GM13976 (cell line): ENCODE data around the gene L2HGDH.
A peak's percentile ranks its signal among the peaks of the same experiment; 100 is the strongest.

Experiments used
- DNase-seq: peaks from one replicate; pipeline ENCODE4 v3.0.0; 2012; ENCODE audit warnings: low spot score
- in situ Hi-C: fragments of 300-500 bp; cut with MboI; formaldehyde crosslinking; loops from one replicate; pipeline ENCODE4 v1.12.0; 2022; ENCODE audit warnings: low sequenced_read_pairs, mixed read lengths, inconsistent platforms; ENCODE audit not compliant: unreplicated experiment
- TF ChIP-seq, protein P1 (sequence below): IDR thresholded peaks from 2 replicates; pipeline ENCODE4 v1.5.1; 2012; ENCODE audit warnings: borderline replicate concordance, mild to moderate bottlenecking; ENCODE audit not compliant: insufficient read depth; ENCODE audit errors: extremely low read depth, missing control alignments, control extremely low read depth

L2HGDH gene

DNA sequence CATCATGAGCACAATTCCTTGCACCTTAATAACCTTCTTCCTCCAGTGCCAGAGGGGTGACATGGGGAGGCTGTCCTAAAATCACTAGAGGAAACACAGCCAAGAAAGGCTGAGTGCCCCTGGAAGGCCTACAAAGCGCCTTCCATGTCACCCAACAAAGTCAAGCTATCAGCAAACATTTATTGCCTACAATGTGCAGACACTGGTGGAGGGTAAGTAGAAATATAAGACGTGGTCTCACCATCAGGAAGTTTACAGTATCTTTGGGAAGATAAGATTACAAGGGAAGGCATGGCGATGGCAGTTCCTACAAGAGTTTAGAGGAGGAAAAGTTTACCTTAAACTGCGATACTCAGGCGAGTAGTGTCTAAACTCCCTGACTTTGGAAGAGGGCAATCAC, 28.0 kb upstream of the L2HGDH start:
- in situ Hi-C loops: no loop called here
- DNase-seq: no peak
- TF ChIP-seq, protein P1, sequence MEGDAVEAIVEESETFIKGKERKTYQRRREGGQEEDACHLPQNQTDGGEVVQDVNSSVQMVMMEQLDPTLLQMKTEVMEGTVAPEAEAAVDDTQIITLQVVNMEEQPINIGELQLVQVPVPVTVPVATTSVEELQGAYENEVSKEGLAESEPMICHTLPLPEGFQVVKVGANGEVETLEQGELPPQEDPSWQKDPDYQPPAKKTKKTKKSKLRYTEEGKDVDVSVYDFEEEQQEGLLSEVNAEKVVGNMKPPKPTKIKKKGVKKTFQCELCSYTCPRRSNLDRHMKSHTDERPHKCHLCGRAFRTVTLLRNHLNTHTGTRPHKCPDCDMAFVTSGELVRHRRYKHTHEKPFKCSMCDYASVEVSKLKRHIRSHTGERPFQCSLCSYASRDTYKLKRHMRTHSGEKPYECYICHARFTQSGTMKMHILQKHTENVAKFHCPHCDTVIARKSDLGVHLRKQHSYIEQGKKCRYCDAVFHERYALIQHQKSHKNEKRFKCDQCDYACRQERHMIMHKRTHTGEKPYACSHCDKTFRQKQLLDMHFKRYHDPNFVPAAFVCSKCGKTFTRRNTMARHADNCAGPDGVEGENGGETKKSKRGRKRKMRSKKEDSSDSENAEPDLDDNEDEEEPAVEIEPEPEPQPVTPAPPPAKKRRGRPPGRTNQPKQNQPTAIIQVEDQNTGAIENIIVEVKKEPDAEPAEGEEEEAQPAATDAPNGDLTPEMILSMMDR: no peak

DNA sequence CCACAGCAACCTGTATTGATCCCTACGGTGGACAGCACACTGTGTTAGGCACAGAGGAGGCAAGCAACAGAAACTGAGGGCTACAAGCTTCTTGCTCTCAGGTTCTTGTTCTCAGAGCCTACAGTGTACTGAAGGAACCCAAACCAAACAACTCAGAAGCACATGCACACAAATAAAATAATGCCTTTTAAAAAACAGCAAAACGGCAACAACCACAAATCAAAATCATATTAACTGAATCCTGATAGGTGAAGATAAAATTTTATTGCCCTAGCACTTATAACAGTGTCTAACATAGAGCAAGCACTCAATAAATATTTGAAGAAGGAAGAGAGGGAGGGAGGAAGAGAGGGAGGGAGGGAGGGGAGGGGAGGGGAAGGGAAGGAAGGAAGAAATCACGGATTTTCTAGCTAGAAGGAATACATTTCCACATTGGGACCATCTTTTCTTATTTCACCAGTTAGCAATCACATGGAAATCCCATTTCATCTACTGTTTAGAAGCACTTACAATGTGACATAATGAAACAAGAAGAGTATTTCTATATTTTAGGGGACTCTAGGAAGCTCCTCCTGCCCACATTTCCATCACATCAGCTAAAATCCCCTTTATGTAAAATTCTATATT, 27.3 kb upstream of the L2HGDH start:
- no peak for DNase-seq
- in situ Hi-C loops: no loop called here
- TF ChIP-seq, protein P1: no peak

DNA sequence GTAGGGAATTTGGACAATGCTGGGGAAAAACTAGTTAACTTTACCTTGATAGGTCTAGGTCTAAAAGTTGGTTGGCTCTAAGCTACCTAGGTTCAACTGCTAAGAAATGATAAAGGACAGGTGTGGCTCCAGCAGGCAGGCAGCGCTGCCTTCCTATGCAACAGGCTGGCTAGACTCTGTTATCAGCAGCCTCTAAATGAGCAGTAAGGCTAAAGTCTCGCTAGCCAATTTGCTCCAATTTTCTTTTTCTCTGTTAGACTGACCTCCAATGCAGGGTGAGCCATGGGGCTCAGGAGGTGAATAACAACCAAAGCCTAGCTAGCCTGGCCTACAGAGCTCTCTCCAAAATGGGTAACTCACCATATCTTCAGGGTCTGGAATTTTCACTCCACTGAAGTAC, 26.6 kb upstream of the L2HGDH start:
- no peak for DNase-seq
- in situ Hi-C loops: no loop called here
- TF ChIP-seq, protein P1: no peak

DNA sequence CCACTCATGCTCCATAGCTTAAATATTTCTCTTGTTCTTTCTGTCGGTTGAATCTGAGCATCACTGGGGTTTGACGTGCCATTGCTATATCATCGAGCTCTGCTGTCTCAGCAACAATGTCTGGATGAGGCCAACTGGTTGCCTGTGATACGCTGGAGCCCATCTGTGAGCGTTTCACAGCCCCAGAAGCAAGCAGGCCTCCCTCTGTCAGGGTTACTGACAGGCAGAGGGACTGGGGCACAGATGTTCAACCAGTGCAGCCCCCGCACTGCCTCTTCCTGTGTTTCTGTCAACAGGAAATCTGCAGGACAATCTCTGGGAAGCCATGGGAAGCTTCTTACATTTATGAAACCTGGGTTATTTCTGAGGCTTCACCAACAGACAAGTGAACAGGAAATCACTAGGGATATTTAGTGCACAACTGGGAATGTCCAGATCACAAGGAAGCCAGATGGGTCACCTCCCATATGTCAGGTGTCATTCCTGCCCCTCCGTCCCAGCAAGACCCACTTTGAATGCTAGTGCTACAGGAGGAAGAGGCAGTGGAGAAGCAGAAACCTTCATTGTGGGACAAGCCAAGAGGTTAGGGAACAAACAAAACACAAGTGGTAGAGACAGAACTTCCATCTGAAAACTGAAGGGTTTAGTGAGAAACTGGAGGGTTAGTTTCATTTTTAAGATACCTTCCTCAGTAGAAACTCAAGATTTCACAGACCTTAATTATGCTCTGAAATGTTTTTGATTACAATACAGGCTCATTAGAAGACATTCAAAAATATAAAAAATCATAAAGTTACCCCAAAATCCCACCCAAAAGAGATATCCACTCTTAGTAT, 24.2 kb upstream of the L2HGDH start:
- TF ChIP-seq, protein P1: no peak
- peak; percentile 37 for DNase-seq
- in situ Hi-C loops: no loop called here

DNA sequence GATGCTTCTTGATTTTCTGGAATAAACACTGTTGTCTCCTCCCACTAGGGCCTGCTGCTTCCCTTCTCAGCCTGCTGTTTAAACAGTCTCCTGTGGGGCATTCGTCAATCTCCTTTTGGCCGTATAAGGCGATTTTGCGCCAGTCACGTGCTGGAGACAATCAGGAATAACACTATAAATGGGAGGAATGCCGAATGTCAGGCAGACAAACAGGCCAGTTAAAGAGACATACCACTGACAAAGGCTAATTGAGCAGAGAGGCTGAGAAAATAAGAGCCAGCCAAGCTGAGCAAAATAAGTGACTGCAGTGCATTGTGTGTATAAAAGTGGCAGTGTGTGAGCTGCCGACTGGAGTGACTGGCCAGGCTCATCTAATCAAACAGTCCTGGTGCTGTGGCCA, 23.4 kb upstream of the L2HGDH start:
- TF ChIP-seq, protein P1: no peak
- in situ Hi-C loops: no loop called here
- no peak for DNase-seq

DNA sequence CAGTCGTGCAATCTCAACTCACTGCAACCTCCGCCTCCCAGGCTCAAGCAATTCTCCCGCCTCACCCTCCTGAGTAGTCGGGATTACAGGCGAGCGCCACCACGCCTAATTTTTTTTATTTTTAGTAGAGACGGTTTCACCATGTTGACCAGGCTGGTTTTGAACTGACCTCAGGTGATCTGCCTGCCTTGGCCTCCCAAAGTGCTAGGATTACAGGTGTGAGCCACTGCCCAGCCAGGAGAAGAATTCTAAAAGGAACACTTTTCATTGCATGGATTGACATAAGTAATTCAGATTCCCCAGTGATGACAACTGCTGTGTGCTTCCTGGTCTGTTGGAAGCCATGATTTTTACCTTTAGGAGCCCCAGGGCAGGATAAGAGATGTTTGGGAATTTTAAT, 22.2 kb upstream of the L2HGDH start:
- no peak for DNase-seq
- in situ Hi-C loops: no loop called here
- TF ChIP-seq, protein P1: no peak

DNA sequence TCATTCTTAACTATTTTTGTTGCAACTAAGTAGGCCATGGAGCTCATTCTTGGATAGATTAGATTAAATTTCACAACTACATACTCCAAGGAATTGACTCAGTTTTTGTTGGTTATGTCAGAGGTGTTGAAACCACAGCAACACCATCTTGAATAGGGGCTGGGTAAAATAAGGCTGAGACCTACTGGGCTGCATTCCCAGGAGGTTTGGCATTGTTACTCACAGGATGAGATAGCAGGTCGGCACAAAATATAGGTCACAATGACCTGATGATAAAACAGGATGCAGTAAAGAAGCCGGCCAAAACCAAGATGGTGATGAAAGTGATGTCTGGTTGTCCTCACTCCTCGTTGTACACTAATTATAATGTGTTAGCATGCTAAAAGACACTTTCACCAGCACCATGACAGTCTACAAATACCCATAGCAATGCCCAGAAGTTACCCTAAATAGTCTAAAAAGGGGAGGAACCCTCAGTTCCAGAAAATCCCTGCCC, 21.0 kb upstream of the L2HGDH start:
- TF ChIP-seq, protein P1: no peak
- in situ Hi-C loops: no loop called here
- DNase-seq: no peak
